B cell (primary cell): Measurements from ENCODE around the gene UBE2U.

Experiments used
- EZH2 ChIP-seq: IDR thresholded peaks from 2 replicates; pipeline ENCODE4 v1.6.1; 2012; ENCODE audit warnings: borderline replicate concordance, low read depth, mild to moderate bottlenecking, moderate library complexity, low read length; ENCODE audit not compliant: insufficient read depth, poor library complexity, severe bottlenecking
- TF ChIP-seq, protein P1 (sequence below): fragments of 200-600 bp; IDR thresholded peaks from one replicate; pipeline ENCODE4 v1.8.0; 2022; ENCODE audit warnings: antibody characterized with exemption, mild to moderate bottlenecking

DNA sequence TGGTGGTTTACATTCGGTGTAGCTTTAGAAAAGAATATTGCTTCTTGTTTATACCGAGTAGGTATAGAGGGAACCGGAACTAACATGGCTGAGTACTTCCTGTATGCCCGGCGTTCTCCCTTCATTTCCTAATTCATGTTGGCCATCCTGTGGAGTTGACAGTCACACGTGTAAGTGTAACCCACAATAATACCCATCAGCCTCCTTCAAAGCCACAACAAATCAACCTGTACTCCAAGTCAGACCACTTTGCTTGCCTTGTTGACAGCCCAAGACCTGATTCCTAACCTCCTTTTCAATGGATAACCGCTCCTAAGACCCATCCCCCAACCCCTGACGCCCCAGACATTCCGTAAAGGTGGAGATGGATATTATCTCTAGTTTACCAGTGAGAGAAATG lies 42.1 kb downstream of the UBE2U start:
- TF ChIP-seq, protein P1, sequence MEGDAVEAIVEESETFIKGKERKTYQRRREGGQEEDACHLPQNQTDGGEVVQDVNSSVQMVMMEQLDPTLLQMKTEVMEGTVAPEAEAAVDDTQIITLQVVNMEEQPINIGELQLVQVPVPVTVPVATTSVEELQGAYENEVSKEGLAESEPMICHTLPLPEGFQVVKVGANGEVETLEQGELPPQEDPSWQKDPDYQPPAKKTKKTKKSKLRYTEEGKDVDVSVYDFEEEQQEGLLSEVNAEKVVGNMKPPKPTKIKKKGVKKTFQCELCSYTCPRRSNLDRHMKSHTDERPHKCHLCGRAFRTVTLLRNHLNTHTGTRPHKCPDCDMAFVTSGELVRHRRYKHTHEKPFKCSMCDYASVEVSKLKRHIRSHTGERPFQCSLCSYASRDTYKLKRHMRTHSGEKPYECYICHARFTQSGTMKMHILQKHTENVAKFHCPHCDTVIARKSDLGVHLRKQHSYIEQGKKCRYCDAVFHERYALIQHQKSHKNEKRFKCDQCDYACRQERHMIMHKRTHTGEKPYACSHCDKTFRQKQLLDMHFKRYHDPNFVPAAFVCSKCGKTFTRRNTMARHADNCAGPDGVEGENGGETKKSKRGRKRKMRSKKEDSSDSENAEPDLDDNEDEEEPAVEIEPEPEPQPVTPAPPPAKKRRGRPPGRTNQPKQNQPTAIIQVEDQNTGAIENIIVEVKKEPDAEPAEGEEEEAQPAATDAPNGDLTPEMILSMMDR, result no peak
- no peak for TF ChIP-seq EZH2
